HG02840 (cell line): Measurements from ENCODE around the gene BLTP3B.

Source experiments
- ATAC-seq: cut with Tn5 transposase; IDR thresholded peaks from one replicate; pipeline ENCODE4 v1.9.1; 2021; ENCODE audit warnings: mild to moderate bottlenecking, moderate library complexity, moderate number of reproducible peaks; ENCODE audit not compliant: unreplicated experiment, low FRiP score

BLTP3B gene

DNA sequence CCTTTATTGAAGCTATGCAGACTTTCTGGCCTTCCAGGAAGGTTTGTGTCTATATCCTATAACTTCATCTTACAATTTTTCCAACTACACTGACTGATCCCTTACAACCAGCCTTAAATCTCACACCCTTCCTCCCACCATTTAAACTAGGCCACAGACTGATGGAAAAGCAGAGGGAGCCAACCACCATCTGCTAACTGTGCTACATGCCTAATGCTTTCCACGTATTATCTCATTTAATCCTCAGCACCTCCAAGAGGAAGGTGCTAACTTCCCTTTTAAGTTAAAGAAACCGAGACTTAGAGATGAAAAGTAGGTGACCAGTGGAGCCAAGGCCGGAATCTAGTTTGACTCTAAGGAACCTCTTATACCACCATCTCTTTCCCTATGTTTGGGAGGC, 22.7 kb upstream of the BLTP3B start:
- no peak for ATAC-seq

DNA sequence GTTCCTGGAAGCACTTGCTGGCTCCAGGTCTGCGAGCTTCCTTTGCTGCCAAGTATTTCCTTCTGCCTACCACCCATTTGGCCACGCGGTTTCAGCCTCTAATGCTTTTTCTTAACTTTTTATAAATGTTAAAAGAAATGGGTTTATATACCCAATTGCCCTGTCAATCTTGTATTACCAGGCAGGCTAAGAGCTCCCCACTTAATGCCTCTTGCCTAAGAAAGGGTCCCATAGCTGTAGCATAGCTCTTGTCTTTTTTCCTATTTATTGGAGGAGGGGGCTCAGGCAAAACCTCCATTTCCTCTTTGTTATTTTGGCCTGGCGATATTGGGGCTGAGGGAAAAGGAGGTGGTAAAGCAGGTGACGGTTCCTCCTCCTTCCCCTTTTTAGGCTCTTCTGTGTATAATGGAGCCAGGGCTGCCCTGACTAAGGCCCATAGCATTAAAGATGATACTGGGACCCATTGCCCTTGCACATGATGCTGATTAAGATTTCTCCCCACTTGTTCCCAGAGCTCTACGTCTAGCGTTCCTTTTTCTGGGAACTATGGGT, 21.6 kb upstream of the BLTP3B start:
- ATAC-seq: no peak

DNA sequence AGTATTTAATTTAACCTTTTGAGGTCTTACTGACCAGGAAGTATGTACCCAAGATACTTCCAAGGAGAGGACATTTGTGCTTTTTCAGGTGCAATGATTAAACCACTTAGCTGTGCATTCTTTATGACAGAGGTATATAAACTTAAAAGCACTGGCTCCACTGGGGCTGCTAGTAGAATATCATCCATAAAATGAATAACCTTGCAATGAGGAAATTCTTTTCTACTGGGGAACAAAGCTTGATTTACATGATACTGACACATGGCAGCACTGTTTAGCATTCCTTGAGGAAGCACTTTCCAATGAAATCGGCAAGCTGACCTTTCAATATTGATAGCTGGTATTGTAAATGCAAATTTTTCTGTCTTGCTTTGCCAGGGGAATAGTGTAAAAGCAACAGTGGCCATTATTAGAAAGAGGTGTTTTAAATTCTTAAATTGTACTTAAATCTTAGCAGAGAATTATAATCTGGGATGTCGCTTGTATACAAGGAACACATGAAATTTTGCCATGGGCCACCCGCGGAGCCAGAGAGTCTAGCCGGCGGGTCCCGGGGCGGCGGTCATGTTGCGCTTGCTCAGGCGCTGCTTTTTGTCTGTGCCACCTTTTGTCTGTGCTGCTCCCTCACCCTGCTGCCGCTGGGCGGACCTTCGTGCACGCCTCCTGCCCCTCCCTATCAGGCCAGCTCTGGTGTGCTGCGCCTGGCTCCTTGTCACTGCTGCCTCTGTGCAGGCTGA, 20.9 kb upstream of the BLTP3B start:
- peak; percentile 91 for ATAC-seq

DNA sequence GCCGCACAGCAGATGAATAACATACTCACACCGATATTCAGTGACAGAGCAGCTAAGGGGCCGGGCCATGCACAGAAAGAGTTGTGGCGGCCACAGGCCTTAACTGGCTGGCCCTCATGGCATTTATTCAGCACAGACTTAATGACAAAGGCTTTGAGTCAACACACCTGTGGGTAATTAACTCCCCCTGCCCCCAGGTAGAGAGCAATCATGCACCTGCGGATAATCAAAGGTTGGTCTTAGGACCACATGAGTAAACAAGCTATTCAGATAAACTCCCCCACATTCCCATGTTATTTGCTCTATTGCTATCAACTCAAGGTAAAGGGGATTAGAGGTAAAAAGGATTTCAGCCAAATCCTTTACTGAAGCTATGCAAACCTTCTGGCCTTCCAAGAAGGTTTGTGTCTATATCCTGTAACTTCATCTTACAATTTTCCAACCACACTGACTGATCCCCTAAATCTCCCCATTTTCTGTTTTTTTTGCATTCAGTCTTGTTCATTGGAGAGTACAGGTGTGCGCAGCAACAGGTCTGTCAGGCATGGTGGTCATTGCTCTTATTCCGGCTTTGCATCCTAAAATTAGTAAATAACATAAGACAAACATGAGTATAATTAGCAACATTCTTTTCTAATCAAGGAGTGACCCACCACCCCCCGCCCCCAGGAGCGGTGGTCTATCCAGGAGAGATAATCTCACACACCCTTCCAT, 16.9 kb upstream of the BLTP3B start:
- no peak for ATAC-seq

DNA sequence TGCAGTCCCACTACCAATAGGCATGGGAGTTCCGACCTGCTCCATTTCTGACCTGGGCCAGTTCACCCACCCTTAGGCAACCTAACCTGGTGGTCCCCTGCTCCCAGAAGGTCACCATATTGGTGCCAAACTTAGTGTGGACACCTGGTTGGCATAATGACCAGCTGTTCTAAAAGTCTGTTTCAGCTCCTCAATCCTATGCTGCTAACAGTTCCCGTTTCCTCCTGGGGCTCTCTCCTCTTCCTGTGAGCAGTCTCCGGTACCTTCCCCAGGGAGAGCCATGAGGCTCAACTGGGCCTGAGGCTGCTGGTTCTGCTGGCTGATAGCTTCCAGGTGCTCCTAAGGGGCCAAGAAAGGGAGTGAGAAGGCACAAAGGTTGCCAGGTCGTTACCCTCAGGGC, 15.9 kb upstream of the BLTP3B start:
- no peak for ATAC-seq

DNA sequence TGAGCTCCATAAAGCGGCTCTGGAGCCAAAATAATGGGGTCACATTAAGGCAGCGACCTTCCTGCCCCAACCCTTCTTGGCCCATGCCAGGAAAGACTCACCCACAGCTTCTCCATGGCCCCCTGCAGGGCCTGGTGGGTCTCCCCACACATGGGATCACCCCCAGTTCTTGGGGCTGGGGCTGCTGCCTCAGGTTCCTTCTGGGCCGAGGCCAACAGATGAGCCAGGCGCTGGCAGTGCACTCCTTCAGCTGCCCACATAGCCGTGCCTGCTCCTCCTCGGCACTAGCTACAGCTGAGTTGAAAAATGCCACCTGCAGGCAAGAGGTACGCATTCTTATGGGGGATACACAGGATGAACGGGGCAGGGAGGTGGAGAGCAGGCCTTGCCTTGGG, 14.8 kb upstream of the BLTP3B start:
- ATAC-seq: no peak

DNA sequence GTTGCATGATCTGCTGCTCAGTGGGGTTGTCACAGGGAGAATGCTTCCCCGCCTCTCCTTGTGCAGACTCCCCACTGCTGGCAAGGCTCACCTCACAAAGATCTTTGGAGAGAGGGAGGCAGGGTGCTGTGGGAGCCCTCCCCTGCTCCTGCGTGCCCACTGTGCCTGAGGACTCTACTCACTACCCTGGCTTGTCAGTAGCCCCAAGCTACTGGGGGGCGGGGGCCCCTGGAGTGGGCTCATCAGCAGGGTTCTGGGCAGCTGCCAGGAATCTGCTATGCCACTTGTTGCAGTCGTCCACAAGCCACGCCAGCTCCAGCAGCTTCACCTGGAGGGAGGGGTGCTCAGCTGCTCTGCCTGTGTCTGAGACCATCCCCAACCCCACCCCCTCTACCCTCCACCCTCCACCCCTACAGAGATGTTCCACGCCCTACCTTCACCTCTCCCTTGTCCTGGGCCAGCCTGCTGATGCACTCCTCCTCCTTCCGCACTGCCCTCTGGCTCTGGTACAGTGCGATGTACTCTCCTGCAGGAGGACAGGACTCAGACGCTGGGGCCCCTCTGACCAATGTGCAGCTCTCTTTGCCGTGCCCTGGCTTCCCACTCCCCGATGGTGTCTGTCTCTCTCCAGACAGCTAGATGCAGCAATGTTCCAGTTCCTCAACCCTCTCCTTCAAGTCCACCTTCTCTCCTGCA, 14.2 kb upstream of the BLTP3B start:
- ATAC-seq: no peak

DNA sequence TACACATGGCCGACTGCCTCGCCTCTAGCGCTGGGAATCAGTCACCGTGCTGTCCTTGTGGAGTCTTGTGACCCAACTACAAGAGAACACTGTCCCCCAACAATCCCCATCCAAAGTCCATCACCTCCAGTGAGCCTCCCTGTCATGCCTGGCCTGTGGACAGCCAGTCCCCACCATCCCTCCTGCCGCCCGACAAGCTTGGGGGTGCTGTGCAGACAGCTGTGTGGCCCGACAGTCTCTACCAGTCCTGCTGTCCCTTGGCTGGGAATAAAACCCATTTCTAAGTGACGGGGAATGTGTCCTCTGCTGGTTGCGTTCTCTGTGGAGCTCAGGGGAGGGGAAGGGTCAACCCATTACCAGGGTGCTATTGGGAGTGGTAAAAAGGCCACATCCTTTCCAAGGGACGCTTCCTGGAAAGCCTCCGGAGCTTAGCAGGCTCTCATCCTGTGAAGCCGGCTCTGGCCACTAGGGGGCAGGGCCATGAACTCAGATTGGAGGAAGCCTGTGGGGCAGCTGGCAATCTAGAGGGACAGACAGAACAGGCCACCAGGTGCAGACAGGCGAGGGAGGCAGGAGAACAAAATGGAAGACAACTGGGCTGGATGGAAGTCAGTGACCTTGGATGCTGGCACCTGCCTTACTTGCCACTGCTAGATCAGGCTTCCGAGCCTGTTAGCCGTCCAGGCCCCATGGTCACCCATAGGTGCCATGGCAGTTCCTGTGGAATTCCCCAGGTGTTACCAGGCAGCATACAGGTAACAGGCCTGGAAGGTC, 12.0 kb upstream of the BLTP3B start:
- peak; percentile 62 for ATAC-seq

DNA sequence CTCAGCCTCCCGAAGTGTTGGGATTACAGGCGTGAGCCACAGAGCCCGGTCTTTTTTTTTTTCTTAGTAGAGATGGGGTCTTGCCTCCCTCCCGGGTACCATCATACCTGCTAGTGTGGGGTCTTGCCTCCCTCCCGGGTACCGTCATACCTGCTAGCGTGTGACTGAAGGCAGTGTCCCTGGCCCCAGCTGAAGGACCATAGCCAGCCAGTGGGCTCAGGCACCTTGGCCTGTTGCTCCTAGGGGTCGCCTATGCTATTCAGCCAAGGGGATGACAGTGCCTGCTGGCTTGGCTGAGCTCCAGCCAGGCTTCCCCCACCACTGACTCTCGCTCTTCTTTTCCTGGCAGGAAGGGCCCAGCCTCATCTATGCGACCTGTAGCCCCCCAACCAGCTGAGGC, 10.5 kb upstream of the BLTP3B start:
- no peak for ATAC-seq

DNA sequence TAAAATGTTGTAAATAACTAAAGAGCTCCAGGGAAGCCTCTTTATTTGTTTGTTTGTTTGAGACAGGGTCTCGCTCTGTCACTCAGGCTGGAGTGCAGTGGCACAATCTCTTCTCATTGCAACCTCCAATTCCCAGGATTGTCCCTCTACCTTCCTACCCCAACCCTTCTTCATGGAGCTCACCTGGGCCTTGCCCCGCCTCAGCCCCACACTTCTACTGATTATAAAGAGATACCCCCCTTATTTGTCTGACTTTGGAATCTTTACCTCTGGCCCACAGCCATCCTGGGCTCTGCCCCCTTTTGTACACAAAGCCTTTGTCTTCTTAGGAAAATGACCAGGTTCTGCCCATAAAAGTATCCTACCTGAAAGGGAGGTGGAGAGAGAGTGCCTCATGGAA, 9.1 kb upstream of the BLTP3B start:
- no peak for ATAC-seq

DNA sequence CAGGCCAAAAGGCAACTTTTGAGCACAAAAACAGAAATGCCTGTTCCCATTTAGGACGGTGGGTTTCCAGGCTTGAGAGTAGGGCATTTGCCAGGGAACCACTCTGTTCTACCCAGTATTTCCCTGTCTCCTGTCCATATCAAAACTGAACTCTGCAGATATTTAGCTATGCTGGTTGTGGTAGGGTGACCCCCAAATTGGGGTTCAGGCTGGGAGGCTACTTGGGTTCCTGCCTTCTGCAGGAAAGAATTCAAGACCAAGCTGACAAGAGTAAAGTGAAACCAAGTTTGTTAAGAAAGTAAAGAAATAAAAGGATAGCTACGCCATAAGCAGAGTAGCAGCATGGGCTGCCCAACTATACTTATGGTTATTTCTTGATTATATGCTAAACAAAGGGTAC, 3.6 kb upstream of the BLTP3B start:
- no peak for ATAC-seq

DNA sequence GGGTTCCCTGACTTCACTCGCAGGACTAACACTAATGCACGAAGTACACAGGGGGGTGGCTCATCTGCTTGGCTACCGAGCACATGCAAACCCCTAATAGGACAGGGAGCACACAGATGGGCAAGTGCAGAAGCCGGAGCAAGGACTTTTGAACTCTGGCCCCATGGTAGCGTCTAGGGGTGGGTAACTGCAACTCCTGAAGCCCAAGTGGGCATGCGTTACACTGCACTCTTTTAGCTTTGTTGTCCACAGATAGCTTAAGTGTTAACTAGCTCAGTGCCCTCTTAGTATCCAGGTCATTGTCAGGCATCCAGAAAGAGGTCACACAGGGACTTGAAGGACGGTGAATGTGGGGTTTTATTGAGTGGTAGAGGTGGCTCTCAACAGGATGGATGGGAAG, 3.0 kb upstream of the BLTP3B start:
- no peak for ATAC-seq

DNA sequence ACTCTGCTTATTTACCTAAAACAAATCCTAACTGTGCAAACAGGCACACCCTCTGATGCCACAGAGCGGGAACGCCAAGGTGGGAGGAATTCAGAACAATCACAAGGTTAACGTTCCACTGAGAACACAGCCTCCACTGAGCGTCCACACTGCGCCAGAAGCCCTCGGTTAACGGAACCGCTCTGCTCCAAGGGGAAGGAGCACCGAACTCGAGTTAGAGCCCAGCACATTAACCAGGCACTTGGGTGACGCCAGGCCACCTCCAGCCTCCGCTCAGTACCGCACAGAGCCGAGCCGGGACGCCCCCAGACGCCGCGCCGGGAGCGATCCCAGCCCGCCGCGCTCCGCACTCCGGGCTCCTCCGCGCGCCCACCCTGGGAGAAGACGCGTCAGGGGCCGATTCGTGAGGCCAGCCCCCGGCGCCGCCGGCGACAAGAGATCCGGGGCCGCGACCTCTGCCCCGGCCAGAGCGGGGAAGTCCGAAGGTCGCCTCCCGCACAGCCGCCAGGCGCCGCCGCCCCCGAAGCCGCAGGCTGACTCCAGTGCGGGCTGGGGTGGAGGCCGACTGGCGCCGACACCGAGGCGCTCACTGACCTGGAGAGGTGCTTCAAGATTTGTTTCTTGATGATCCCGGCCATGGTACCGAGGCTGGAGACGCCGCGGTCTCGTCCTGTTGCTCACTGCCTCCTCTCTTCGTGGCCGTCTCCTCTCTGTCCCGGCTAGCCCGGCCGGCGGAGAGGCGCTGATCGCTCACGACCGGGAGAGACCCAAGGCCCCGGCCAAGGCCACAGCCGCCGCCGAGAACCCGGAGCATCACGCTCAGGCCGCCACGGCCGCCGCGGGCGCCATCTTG, 450 bp downstream of the BLTP3B start:
- ATAC-seq: peak; percentile 48

DNA sequence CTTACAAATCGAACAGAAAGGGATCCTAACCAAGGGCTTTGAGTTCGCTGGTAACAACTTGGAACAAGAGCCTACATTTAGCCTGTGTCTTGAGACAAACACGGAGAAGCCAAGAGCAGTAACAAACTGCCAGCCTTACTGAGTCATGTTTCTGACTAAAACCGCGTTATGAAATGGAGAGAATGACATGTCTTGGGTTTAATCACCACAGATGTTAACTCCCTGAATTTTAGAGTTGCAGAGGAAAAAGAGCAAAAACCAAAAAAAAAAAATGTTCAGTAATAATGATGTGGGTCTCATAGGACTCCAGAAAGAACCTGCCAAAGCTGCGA, 1.0 kb downstream of the BLTP3B start:
- ATAC-seq: peak; percentile 30

DNA sequence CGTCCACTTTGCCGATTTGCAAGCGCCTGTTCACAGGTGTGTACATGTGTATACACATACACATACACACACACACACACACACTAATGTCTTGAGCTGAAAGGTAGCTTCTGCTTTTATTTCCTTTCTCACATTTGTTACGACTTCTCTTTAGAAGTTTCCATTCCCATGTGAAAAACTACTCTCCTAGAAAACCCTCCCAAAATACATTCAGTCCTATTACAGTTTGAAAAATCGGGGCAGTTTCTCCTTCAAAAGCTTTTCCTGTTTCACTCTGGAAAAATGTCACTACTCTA, 3.9 kb downstream of the BLTP3B start:
- ATAC-seq: no peak

DNA sequence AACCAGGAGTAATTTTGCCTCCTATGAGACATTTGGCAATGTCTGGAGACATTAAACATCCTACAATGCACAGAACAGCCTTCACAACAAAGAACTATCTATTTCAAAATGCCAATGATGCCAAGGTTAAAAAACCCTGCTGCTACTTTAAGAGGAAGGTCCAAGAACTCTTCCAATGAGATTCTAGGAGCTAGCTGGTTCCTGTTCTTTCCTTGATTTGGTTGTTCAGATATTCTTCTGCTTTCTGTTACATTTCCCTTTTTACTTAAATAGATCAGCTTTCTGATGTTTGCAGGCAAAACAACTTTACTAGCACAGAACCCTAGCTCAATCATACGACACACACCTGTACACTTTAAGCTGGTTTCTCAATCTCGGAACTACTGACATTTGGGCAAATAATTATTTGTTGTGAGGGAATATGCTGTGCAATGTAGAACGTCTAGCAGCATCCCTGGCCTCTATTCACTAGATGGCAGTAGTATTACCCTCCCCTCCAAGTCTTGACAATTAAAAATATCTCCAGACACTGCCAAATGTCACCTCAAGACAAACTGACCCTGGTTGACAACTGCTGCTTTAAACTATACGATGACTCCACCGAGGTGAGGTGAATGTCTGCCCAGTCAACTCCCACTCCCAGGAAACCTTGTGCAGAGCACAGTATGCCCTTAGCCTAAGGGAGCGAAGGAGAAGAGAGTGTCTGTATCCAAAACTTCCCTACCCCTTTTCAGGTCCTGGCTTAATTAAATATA, 4.4 kb downstream of the BLTP3B start:
- no peak for ATAC-seq

DNA sequence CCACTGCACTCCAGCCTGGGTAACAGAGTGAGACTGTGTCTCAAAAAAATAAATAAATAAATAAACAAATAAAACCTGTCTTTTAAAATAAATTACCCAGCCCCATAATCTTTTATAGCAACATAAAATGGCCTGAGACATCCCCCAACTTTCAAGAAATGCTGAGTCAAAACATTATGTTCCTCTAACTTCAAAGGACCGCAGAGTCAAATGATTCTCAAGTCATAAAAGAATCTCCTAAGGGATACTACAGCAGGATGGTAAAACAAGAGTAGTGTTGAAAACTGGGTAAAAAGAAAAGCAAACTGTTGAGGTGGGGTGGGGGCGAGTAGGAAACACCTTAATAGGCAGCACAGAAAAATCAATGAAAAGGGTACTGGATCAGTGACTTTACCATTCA, 9.5 kb downstream of the BLTP3B start:
- ATAC-seq: no peak

DNA sequence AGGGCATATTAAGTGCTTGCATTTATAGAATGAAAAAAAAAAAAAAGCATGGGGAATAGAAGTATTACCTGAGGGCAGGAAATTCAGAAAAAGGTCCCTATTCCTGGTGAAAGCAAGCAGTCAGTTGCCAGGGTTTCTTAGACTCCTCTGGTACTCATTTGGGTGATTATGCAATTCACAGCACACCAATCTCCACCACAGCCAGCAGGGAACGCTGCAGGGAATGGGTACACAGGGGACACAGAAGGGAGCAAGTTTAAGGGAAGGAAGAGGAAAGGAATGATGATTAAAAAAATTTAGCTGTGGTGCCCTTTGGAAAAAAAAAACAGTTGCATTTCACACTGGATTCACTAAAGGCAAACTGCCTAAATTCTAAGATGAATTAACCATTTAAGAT, 14.2 kb downstream of the BLTP3B start:
- ATAC-seq: no peak

DNA sequence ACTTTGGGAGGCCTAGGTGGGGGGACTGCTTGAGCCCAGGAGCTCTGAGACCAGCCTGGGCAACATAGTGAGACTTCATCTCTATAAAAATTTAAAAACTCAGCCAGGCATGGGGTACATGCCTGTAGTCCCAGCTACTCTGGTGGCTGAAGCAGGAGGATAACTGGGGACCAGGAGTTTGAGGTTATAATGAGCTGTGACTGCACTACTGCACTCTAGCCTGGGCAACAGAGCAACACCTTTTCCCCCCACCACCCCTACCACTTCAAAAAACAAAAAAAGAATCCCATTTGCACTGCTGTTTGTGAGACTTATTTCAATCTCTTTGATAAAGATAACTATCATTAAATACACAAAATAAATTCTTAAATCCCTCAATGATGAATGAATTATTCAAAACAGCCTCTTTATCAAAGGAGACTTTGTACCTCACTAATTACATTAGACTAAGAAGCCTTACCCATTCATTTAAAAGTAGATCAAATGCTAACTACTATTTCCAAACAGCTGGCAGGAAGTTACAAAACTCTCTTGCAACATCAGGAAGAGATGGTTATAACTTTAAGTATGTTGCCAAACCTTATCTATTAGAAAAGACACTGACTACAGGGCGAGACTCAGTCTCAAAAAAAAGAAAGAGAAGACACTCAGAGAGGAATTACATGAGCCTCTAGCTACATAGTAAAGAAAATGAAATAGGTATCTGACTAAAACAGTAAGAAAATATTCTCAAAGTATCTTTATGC, 14.7 kb downstream of the BLTP3B start:
- no peak for ATAC-seq
